Endothelial cell of umbilical vein (primary cell): ENCODE data around the gene NKD2.

ENCODE experiments used
- FOS ChIP-seq: IDR thresholded peaks from 2 replicates; pipeline ENCODE4 v1.6.1; 2011; ENCODE audit warnings: mild to moderate bottlenecking, low read length, moderate library complexity, borderline replicate concordance; ENCODE audit not compliant: insufficient read depth
- GATA2 ChIP-seq: IDR thresholded peaks from 2 replicates; pipeline ENCODE4 v1.7.0; 2011; ENCODE audit warnings: low read depth, mild to moderate bottlenecking, moderate library complexity, mixed read lengths, low read length; ENCODE audit not compliant: insufficient read length, insufficient read depth
- POLR2A ChIP-seq: IDR thresholded peaks from 2 replicates; pipeline ENCODE4 v1.6.1; 2012; ENCODE audit warnings: low read depth, mild to moderate bottlenecking, control low read depth, low read length
- POLR2AphosphoS5 ChIP-seq: IDR thresholded peaks from 2 replicates; pipeline ENCODE4 v1.6.1; 2012; ENCODE audit warnings: low read depth, mild to moderate bottlenecking, control low read depth, low read length, moderate library complexity; ENCODE audit not compliant: insufficient read depth
- TF ChIP-seq, protein P1 (sequence below), 2 donors: IDR thresholded peaks; 1 replicate in 1 of 2; 2 replicates in 1 of 2; pipeline ENCODE4 v1.5.1; 2011; ENCODE audit warnings: low read length in 2 of 2, mild to moderate bottlenecking in 2 of 2, moderate library complexity in 2 of 2, control low read depth in 1 of 2, inconsistent platforms in 1 of 2, low read depth in 1 of 2; ENCODE audit not compliant: insufficient read depth in 1 of 2; ENCODE audit errors: extremely low read depth in 1 of 2
- TF ChIP-seq, protein P2 (sequence below): IDR thresholded peaks from 2 replicates; pipeline ENCODE4 v1.6.1; 2011; ENCODE audit not compliant: insufficient read depth, insufficient read length

DNA sequence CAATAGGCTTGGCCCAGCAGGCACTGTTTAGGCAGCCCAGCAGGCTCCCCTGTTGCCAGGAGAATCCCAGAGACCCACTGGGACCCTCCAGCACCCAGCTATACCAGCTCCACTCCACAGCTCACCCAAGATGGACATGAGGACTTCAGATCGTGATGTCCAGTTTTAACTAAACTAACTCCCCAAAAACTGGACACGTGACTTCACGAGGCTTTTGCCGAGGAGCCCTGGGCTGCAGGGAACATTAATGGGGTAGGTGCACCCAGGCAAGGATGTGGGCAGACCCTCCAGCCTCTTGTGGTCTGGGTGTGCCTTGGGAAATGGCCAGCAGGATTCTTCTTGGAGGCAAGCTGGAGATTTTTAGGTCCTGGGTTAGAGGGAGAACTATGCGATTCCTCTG lies 8.9 kb upstream of the NKD2 start:
- TF ChIP-seq, protein P1, sequence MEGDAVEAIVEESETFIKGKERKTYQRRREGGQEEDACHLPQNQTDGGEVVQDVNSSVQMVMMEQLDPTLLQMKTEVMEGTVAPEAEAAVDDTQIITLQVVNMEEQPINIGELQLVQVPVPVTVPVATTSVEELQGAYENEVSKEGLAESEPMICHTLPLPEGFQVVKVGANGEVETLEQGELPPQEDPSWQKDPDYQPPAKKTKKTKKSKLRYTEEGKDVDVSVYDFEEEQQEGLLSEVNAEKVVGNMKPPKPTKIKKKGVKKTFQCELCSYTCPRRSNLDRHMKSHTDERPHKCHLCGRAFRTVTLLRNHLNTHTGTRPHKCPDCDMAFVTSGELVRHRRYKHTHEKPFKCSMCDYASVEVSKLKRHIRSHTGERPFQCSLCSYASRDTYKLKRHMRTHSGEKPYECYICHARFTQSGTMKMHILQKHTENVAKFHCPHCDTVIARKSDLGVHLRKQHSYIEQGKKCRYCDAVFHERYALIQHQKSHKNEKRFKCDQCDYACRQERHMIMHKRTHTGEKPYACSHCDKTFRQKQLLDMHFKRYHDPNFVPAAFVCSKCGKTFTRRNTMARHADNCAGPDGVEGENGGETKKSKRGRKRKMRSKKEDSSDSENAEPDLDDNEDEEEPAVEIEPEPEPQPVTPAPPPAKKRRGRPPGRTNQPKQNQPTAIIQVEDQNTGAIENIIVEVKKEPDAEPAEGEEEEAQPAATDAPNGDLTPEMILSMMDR (IDR thresholded peaks at IDR 0.05; ENCODE audit: extremely low read depth in 1 of 2, insufficient read depth in 1 of 2, low read depth in 1 of 2, low read length in 2 of 2): no peak
- TF ChIP-seq POLR2A: no peak
- TF ChIP-seq GATA2: no peak
- TF ChIP-seq POLR2AphosphoS5: no peak
- TF ChIP-seq, protein P2, sequence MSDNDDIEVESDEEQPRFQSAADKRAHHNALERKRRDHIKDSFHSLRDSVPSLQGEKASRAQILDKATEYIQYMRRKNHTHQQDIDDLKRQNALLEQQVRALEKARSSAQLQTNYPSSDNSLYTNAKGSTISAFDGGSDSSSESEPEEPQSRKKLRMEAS: no peak
- no peak for TF ChIP-seq FOS
